Measurements from ENCODE around the gene FBLN2. TPM values are rescaled to one million over a fixed set of nuclear protein-coding genes. Genes with fewer than 3 reads are reported as not detected.
"Not testable (repeated sequence)": the region's sequence is repeated elsewhere in the genome, so short reads cannot be mapped to it uniquely, and the experiment has no call there.

The FBLN2 gene
- total and polyA plus RNA-seq, 2 of the 13 experiments (the other 11 are each of a cell fraction or from before 2014, with no cell fraction given) = not detected

DNA sequence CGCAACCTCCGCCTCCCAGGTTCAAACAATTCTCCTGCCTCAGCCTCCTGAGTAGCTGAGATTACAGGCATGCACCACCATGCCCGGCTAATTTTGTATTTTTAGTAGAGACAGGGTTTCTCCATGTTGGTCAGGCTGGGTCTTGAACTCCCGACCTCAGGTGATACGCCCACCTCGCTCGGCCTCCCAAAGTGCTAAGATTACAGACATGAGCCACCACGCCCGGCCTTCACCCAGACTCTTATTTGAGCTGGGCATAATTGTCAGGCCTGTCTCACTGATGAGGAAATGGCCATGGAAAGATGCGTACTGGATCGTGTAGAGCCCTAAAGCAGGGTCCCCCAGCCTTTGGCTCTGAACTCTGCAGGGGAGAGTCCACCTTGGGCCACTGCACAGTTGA lies 49.7 kb upstream of the FBLN2 start:
- H3K4me3 ChIP-seq (replicated peaks in 1 of 3; ENCODE audit: insufficient read depth in 1 of 3, low read depth in 2 of 3, low read length in 3 of 3); H3K27me3 ChIP-seq (ENCODE audit: control insufficient read depth in 1 of 2, insufficient read depth in 2 of 2, low read length in 2 of 2); FAIRE-seq; intact Hi-C loops (cut with micrococcal nuclease; ENCODE audit: unreplicated experiment); H3K9ac ChIP-seq (ENCODE audit: insufficient read depth, low read depth, low read length); DNase-seq (ENCODE audit: low spot score); H4K20me1 ChIP-seq (ENCODE audit: insufficient read depth, low read length); POLR2A ChIA-PET; H3K4me2 ChIP-seq (ENCODE audit: low read depth, low read length); H3K36me3 ChIP-seq (replicated peaks in 1 of 2; ENCODE audit: control insufficient read depth in 1 of 2, insufficient read depth in 2 of 2, low read length in 2 of 2); H3K79me2 ChIP-seq (ENCODE audit: insufficient read depth, low read length); ATAC-seq; H3K4me1 ChIP-seq (ENCODE audit: insufficient read depth, low read length); H3K27ac ChIP-seq (ENCODE audit: extremely low read length, insufficient read depth, low read length); BruUV-seq (replicated peaks); H2AFZ ChIP-seq (ENCODE audit: low read length); H3K9me3 ChIP-seq (ENCODE audit: low read length): not testable (repeated sequence)
- in situ Hi-C loops (cut with HindIII; ENCODE audit: extremely low pct_ligation_motif_present, low pct_unique_long_range_greater_than_20kb) = loop anchor here (5.0 kb wide), 1 partner anchor 148 kb away; no protein-coding TSS in a partner anchor
- CTCF ChIA-PET (ENCODE audit: low intra/inter-chr PET ratio, low total read pairs) = interaction anchor here (7.5 kb wide), 1 partner anchor 150 kb away, joined by 96 read pairs; no protein-coding TSS in a partner anchor
- WGBS (ENCODE audit: low lambda C conversion rate) = 94% methylated on average over 11 of the region's 11 CpGs

- H2AFZ ChIP-seq (ENCODE audit: low read length) = no peak overlapping the region
- 95% methylated on average over 4 of the region's 15 CpGs for WGBS (ENCODE audit: low lambda C conversion rate)
- ATAC-seq (peak; percentile 79), DNase-seq (ENCODE audit: low spot score) (no peak), FAIRE-seq (no peak)
- H3K9ac ChIP-seq (ENCODE audit: insufficient read depth, low read depth, low read length) = no peak overlapping the region
- H3K4me1 ChIP-seq (ENCODE audit: insufficient read depth, low read length) = peaks cover 7% of the 10 kb centered on the region; the same call in 1 of the 2 replicates
- no peak overlapping the region for H3K4me3 ChIP-seq (replicated peaks in 1 of 3; ENCODE audit: insufficient read depth in 1 of 3, low read depth in 2 of 3, low read length in 3 of 3)
- no peaks in the 10 kb centered on the region for H3K79me2 ChIP-seq (ENCODE audit: insufficient read depth, low read length)
- in situ Hi-C loops (cut with HindIII; ENCODE audit: extremely low pct_ligation_motif_present, low pct_unique_long_range_greater_than_20kb) = no loop called here
- POLR2A ChIA-PET = no interaction called here
- no TSS peak for BruUV-seq (replicated peaks)
- no peaks in the 10 kb centered on the region for H3K27me3 ChIP-seq (ENCODE audit: control insufficient read depth in 1 of 2, insufficient read depth in 2 of 2, low read length in 2 of 2)
- H3K9me3 ChIP-seq (ENCODE audit: low read length) = no peaks in the 10 kb centered on the region
- CTCF ChIA-PET (ENCODE audit: low intra/inter-chr PET ratio, low total read pairs) = interaction anchor here (1.2 to 7.5 kb wide), 2 partner anchors 149 to 155 kb away, joined by 3 to 96 read pairs; no protein-coding TSS in a partner anchor
- intact Hi-C loops (cut with micrococcal nuclease; ENCODE audit: unreplicated experiment) = loop anchor here (1.0 kb wide), 1 partner anchor 148 kb away; no protein-coding TSS in a partner anchor
- no peak overlapping the region for H3K4me2 ChIP-seq (ENCODE audit: low read depth, low read length)
- peaks cover 3% of the 10 kb centered on the region; the same call in 1 of the 2 replicates for H4K20me1 ChIP-seq (ENCODE audit: insufficient read depth, low read length)
- H3K36me3 ChIP-seq (replicated peaks in 1 of 2; ENCODE audit: control insufficient read depth in 1 of 2, insufficient read depth in 2 of 2, low read length in 2 of 2) = peaks cover 2 to 7% of the 10 kb centered on the region in 2 experiments; a peak in 2 of 5 replicates
- no peak overlapping the region for H3K27ac ChIP-seq (ENCODE audit: extremely low read length, insufficient read depth, low read length)
- TF ChIP-seq, protein P1, sequence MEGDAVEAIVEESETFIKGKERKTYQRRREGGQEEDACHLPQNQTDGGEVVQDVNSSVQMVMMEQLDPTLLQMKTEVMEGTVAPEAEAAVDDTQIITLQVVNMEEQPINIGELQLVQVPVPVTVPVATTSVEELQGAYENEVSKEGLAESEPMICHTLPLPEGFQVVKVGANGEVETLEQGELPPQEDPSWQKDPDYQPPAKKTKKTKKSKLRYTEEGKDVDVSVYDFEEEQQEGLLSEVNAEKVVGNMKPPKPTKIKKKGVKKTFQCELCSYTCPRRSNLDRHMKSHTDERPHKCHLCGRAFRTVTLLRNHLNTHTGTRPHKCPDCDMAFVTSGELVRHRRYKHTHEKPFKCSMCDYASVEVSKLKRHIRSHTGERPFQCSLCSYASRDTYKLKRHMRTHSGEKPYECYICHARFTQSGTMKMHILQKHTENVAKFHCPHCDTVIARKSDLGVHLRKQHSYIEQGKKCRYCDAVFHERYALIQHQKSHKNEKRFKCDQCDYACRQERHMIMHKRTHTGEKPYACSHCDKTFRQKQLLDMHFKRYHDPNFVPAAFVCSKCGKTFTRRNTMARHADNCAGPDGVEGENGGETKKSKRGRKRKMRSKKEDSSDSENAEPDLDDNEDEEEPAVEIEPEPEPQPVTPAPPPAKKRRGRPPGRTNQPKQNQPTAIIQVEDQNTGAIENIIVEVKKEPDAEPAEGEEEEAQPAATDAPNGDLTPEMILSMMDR (CRISPR knock-in tag; IDR thresholded peaks at IDR 0.05) = peak; percentile 73
- TF ChIP-seq ATRX (CRISPR knock-in tag; IDR thresholded peaks at IDR 0.05; ENCODE audit: borderline replicate concordance) = no peak
- no peak for TF ChIP-seq ZNF333 (CRISPR knock-in tag; IDR thresholded peaks at IDR 0.05; ENCODE audit: borderline replicate concordance)
- TF ChIP-seq ZKSCAN5 (CRISPR knock-in tag; IDR thresholded peaks at IDR 0.05) = no peak
- no peak for TF ChIP-seq POLR2AphosphoS5 (IDR thresholded peaks at IDR 0.05; ENCODE audit: low read depth, low read length)
- no peak for TF ChIP-seq ZNF441 (CRISPR knock-in tag; IDR thresholded peaks at IDR 0.05; ENCODE audit: borderline replicate concordance)
- TF ChIP-seq KAT8 (CRISPR knock-in tag; IDR thresholded peaks at IDR 0.05) = no peak
- TF ChIP-seq, protein P2, sequence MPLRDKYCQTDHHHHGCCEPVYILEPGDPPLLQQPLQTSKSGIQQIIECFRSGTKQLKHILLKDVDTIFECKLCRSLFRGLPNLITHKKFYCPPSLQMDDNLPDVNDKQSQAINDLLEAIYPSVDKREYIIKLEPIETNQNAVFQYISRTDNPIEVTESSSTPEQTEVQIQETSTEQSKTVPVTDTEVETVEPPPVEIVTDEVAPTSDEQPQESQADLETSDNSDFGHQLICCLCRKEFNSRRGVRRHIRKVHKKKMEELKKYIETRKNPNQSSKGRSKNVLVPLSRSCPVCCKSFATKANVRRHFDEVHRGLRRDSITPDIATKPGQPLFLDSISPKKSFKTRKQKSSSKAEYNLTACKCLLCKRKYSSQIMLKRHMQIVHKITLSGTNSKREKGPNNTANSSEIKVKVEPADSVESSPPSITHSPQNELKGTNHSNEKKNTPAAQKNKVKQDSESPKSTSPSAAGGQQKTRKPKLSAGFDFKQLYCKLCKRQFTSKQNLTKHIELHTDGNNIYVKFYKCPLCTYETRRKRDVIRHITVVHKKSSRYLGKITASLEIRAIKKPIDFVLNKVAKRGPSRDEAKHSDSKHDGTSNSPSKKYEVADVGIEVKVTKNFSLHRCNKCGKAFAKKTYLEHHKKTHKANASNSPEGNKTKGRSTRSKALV (CRISPR knock-in tag; IDR thresholded peaks at IDR 0.05) = no peak
- TF ChIP-seq RFXAP (CRISPR knock-in tag; IDR thresholded peaks at IDR 0.05; ENCODE audit: borderline replicate concordance) = no peak
- TF ChIP-seq STAG1 (CRISPR knock-in tag; IDR thresholded peaks at IDR 0.05) = peak; percentile 49
- TF ChIP-seq ZBTB37 (CRISPR knock-in tag; IDR thresholded peaks at IDR 0.05) = no peak
These were observed 48.6 kb upstream of the FBLN2 start for GRCh38 chr3:13500133-13500885.

All from HepG2 (cell line).